BLaER1 (cell line): ENCODE measurements around the gene NEURL1.

Source experiments
- H3K27ac ChIP-seq: shearing (Covaris generic); formaldehyde crosslinking; 2 replicates; pipeline ENCODE4 v1.8.1; 2022
- H3K27me3 ChIP-seq: shearing (Covaris generic); formaldehyde crosslinking; 2 replicates; pipeline ENCODE4 v1.8.1; 2022
- H3K36me3 ChIP-seq: shearing (Covaris generic); formaldehyde crosslinking; 2 replicates; pipeline ENCODE4 v1.8.1; 2022
- H3K4me1 ChIP-seq: shearing (Covaris generic); formaldehyde crosslinking; 2 replicates; pipeline ENCODE4 v1.8.1; 2022
- H3K4me2 ChIP-seq: shearing (Covaris generic); formaldehyde crosslinking; 2 replicates; pipeline ENCODE4 v1.8.1; 2022
- H3K4me3 ChIP-seq: shearing (Covaris generic); formaldehyde crosslinking; 2 replicates; pipeline ENCODE4 v1.8.1; 2022
- H3K9ac ChIP-seq: shearing (Covaris generic); formaldehyde crosslinking; 2 replicates; pipeline ENCODE4 v1.8.1; 2022
- H3K9me3 ChIP-seq: shearing (Covaris generic); formaldehyde crosslinking; 2 replicates; pipeline ENCODE4 v1.8.1; 2022
- H4K20me1 ChIP-seq: shearing (Covaris generic); formaldehyde crosslinking; 2 replicates; pipeline ENCODE4 v1.8.1; 2022
- Cebpa-rat ChIP-seq: shearing (Covaris generic); IDR thresholded peaks from 2 replicates; pipeline ENCODE4 v1.8.1; 2022

Gene NEURL1

GRCh38 chr10:103617602-103618385, 124.3 kb downstream of the NEURL1 start:
- no peaks in the 10 kb centered on the region for H3K27me3 ChIP-seq
- TF ChIP-seq Cebpa-rat, result no peak
- peak overlapping the region; percentile 56 for H3K27ac ChIP-seq
- H3K4me2 ChIP-seq, result 0 out of 2 replicates have a peak overlapping the region, but pooled peaks have one; percentile 58
- H3K4me3 ChIP-seq, result no peak overlapping the region
- H3K36me3 ChIP-seq, result peaks cover 99% of the 10 kb centered on the region
- H3K9me3 ChIP-seq, result no peaks in the 10 kb centered on the region
- H4K20me1 ChIP-seq, result peaks cover 59% of the 10 kb centered on the region
- H3K4me1 ChIP-seq, result peaks cover 55% of the 10 kb centered on the region
- no peak overlapping the region for H3K9ac ChIP-seq

- Histone ChIP-seq H3K27me3 (no peaks in the 10 kb centered on the region), H3K4me2 (peak overlapping the region; percentile 58), H3K9ac (peak overlapping the region; percentile 51), H4K20me1 (peaks cover 69% of the 10 kb centered on the region), H3K4me1 (peaks cover 55% of the 10 kb centered on the region), H3K36me3 (peaks cover 99% of the 10 kb centered on the region), H3K27ac (peak overlapping the region; percentile 56), H3K9me3 (no peaks in the 10 kb centered on the region), H3K4me3 (no peak overlapping the region)
- TF ChIP-seq Cebpa-rat, result no peak
Measured at GRCh38 chr10:103618575-103619423, 125.3 kb downstream of the NEURL1 start.

- peaks cover 76% of the 10 kb centered on the region for H4K20me1 ChIP-seq
- no peaks in the 10 kb centered on the region for H3K27me3 ChIP-seq
- peak overlapping the region; percentile 58 for H3K4me2 ChIP-seq
- H3K9me3 ChIP-seq, result no peaks in the 10 kb centered on the region
- peaks cover 99% of the 10 kb centered on the region for H3K36me3 ChIP-seq
- peak overlapping the region; percentile 56 for H3K27ac ChIP-seq
- peaks cover 55% of the 10 kb centered on the region for H3K4me1 ChIP-seq
- no peak overlapping the region for H3K4me3 ChIP-seq
- peak overlapping the region; percentile 51 for H3K9ac ChIP-seq
- TF ChIP-seq Cebpa-rat, result no peak
Measured at GRCh38 chr10:103619424-103620351, 126.2 kb downstream of the NEURL1 start.

GRCh38 chr10:103620352-103620740, 126.8 kb downstream of the NEURL1 start:
- Histone ChIP-seq H3K4me3 (no peak overlapping the region), H3K27me3 (no peaks in the 10 kb centered on the region), H3K9ac (no peak overlapping the region; the same call in 1 of the 2 replicates), H3K4me2 (peak overlapping the region; percentile 58), H4K20me1 (peaks cover 82% of the 10 kb centered on the region), H3K4me1 (peaks cover 55% of the 10 kb centered on the region), H3K36me3 (peaks cover 99% of the 10 kb centered on the region), H3K27ac (peak overlapping the region; percentile 56), H3K9me3 (no peaks in the 10 kb centered on the region)
- no peak for TF ChIP-seq Cebpa-rat

GRCh38 chr10:103620891-103621782, 127.6 kb downstream of the NEURL1 start:
- Histone ChIP-seq H3K9me3 (no peaks in the 10 kb centered on the region), H3K27ac (peak overlapping the region; percentile 56; the same call in 1 of the 2 replicates), H3K9ac (peak overlapping the region; percentile 40; the same call in 1 of the 2 replicates), H3K27me3 (no peaks in the 10 kb centered on the region), H3K4me3 (no peak overlapping the region), H3K4me2 (peak overlapping the region; percentile 12), H3K4me1 (peaks cover 55% of the 10 kb centered on the region), H3K36me3 (peaks cover 100% of the 10 kb centered on the region), H4K20me1 (peaks cover 87% of the 10 kb centered on the region)
- TF ChIP-seq Cebpa-rat, result no peak

- Histone ChIP-seq H3K36me3 (peaks cover 100% of the 10 kb centered on the region), H3K9ac (0 out of 2 replicates have a peak overlapping the region, but pooled peaks have one; percentile 40), H3K27ac (peak overlapping the region; percentile 41), H3K9me3 (no peaks in the 10 kb centered on the region), H4K20me1 (peaks cover 86% of the 10 kb centered on the region), H3K4me2 (peak overlapping the region; percentile 12; the same call in 1 of the 2 replicates), H3K4me1 (peaks cover 55% of the 10 kb centered on the region), H3K4me3 (no peak overlapping the region), H3K27me3 (no peaks in the 10 kb centered on the region)
- TF ChIP-seq Cebpa-rat, result no peak
Measured at GRCh38 chr10:103621783-103622125, 128.2 kb downstream of the NEURL1 start.

- Histone ChIP-seq H3K27ac (peak overlapping the region; percentile 41), H3K4me1 (peaks cover 49% of the 10 kb centered on the region), H3K9me3 (no peaks in the 10 kb centered on the region), H3K4me2 (no peak overlapping the region), H4K20me1 (peaks cover 86% of the 10 kb centered on the region), H3K36me3 (peaks cover 100% of the 10 kb centered on the region), H3K9ac (no peak overlapping the region), H3K4me3 (no peak overlapping the region), H3K27me3 (no peaks in the 10 kb centered on the region)
- TF ChIP-seq Cebpa-rat, result no peak
Measured at GRCh38 chr10:103622286-103622685, 128.8 kb downstream of the NEURL1 start.

- no peak for TF ChIP-seq Cebpa-rat
- Histone ChIP-seq H3K4me1 (peaks cover 42% of the 10 kb centered on the region), H3K27ac (0 out of 2 replicates have a peak overlapping the region, but pooled peaks have one; percentile 22)
Measured at GRCh38 chr10:103622935-103623574, 129.6 kb downstream of the NEURL1 start.

More at GRCh38 chr10:103622935-103623574, 129.6 kb downstream of the NEURL1 start:
- H3K36me3 ChIP-seq, result peaks cover 100% of the 10 kb centered on the region
- H4K20me1 ChIP-seq, result peaks cover 90% of the 10 kb centered on the region
- no peaks in the 10 kb centered on the region for H3K9me3 ChIP-seq
- H3K9ac ChIP-seq, result no peak overlapping the region
- no peak overlapping the region for H3K4me2 ChIP-seq
- H3K4me3 ChIP-seq, result no peak overlapping the region
- H3K27me3 ChIP-seq, result no peaks in the 10 kb centered on the region
